OCI-LY7 (cell line): ENCODE results near the gene SEL1L2. TPM values are rescaled to one million over a fixed set of nuclear protein-coding genes. Genes with fewer than 3 reads are reported as not detected.

ENCODE experiments used
- BruUV-seq: library from RNA; stranded (reverse); fragments of 400-500 nt; replicated peaks from 2 replicates; lab custom pipeline; 2021; lab: Mats Ljungman, UMichigan
- CTCF ChIA-PET: fragments of 300-600 bp; sonication (Branson Sonifier 250); formaldehyde crosslinking; loops from one replicate; lab custom pipeline; 2022; ENCODE audit warnings: antibody characterized with exemption; ENCODE audit not compliant: unreplicated experiment; lab: Charles Lee
- POLR2A ChIA-PET: fragments of 300-600 bp; sonication (Branson Sonifier 250); formaldehyde crosslinking; loops from one replicate; lab custom pipeline; 2022; ENCODE audit warnings: antibody characterized with exemption; lab: Charles Lee
- DNase-seq: peaks from one replicate; pipeline ENCODE4 v3.0.0-alpha.2; 2015; ENCODE audit warnings: low spot score
- H2AFZ ChIP-seq: fragments of 200-600 bp; sonication (generic), shearing (Covaris generic); 2 replicates; pipeline ENCODE4 v1.6.1; 2014; ENCODE audit warnings: mild to moderate bottlenecking, antibody characterized with exemption, low read length, moderate library complexity
- H3K27ac ChIP-seq: fragments of 200-600 bp; sonication (generic); 2 replicates; pipeline ENCODE4 v1.5.1; 2014; ENCODE audit warnings: mixed run types, low read depth, mild to moderate bottlenecking, moderate library complexity, low read length, inconsistent platforms; ENCODE audit not compliant: poor library complexity, severe bottlenecking
- H3K36me3 ChIP-seq: fragments of 200-600 bp; sonication (generic); 2 replicates; pipeline ENCODE4 v1.6.1; 2014; ENCODE audit warnings: mild to moderate bottlenecking, antibody characterized with exemption, low read length, moderate library complexity, mixed read lengths; ENCODE audit not compliant: insufficient read depth
- H3K4me1 ChIP-seq: fragments of 200-600 bp; sonication (generic); 2 replicates; pipeline ENCODE4 v1.5.1; 2014; ENCODE audit warnings: mild to moderate bottlenecking, low read length; ENCODE audit not compliant: insufficient read depth, poor library complexity, severe bottlenecking
- H3K4me2 ChIP-seq: fragments of 200-600 bp; sonication (generic); 2 replicates; pipeline ENCODE4 v1.6.1; 2014; ENCODE audit warnings: mild to moderate bottlenecking, low read length
- H3K4me3 ChIP-seq: fragments of 200-600 bp; sonication (generic); 2 replicates; pipeline ENCODE4 v1.5.1; 2014; ENCODE audit warnings: mild to moderate bottlenecking, low read depth, low read length; ENCODE audit not compliant: poor library complexity, severe bottlenecking
- H3K79me2 ChIP-seq: fragments of 200-600 bp; sonication (generic); 2 replicates; pipeline ENCODE4 v1.6.1; 2016; ENCODE audit warnings: low read depth, mild to moderate bottlenecking, low read length, moderate library complexity, mixed read lengths; ENCODE audit not compliant: insufficient read depth
- H3K9me2 ChIP-seq: fragments of 200-600 bp; sonication (generic); 2 replicates; pipeline ENCODE4 v1.6.1; 2016; ENCODE audit warnings: mild to moderate bottlenecking, low read length, mixed read lengths; ENCODE audit not compliant: insufficient read depth
- H3K9me3 ChIP-seq: fragments of 200-600 bp; sonication (generic); 2 replicates; pipeline ENCODE4 v1.6.1; 2014; ENCODE audit warnings: mild to moderate bottlenecking, mixed run types, low read length, mixed read lengths
- H4K20me1 ChIP-seq: fragments of 200-600 bp; sonication (generic); 2 replicates; pipeline ENCODE4 v1.6.1; 2014; ENCODE audit warnings: mild to moderate bottlenecking, antibody characterized with exemption, low read length, moderate library complexity, mixed read lengths; ENCODE audit not compliant: insufficient read depth
- EZH2phosphoT487 ChIP-seq: fragments of 200-600 bp; sonication (generic); IDR thresholded peaks from 2 replicates; pipeline ENCODE4 v1.6.1; 2018; ENCODE audit warnings: low read depth, borderline replicate concordance, mild to moderate bottlenecking, mixed run types, antibody characterized with exemption, low read length, moderate library complexity, mixed read lengths
- intact Hi-C: fragments of 100-400 bp; cut with micrococcal nuclease; formaldehyde crosslinking; loops from one replicate; pipeline ENCODE4 v1.10.0; 2022; ENCODE audit not compliant: unreplicated experiment
- total RNA-seq, 2 experiments: library from RNA; depleted of rRNA in 1 of 2; stranded (reverse); fragments of >200 nt in 1 of 2; shearing (Covaris generic) in 1 of 2; gene quantifications; 2 replicates each; pipeline ENCODE4 v1.2.3, GENCODE V29; 2014 to 2022
- TF ChIP-seq, protein P1 (sequence below): fragments of 200-600 bp; sonication (generic); conservative IDR thresholded peaks from 2 replicates; pipeline ENCODE4 v1.5.1; 2014; ENCODE audit warnings: mild to moderate bottlenecking, antibody characterized with exemption, low read length, moderate library complexity, mixed read lengths

Gene SEL1L2
- total RNA-seq, 2 experiments from 2014 or later = not detected

DNA sequence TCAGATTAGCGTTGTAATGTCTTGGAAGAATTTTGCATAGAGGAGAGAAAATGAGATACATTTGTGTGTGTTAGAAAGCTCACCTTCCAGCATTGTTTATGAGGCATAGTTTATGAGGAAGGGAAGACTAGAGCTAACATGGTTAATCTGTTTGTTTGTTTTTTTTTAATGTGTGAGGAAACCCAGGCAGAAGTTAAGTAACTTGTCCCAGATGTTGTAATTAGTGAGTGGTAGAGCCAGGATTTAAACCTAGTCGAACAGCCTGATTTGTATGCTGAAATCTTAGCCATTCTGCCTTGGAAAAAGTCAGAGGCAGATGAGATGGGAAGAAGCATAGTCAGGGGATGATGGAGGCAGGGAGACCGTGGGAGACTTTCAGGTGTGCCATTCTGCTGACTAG is 176.5 kb downstream of the SEL1L2 start:
- Histone ChIP-seq H3K27ac (no peak overlapping the region), H2AFZ (no peak overlapping the region), H3K4me1 (no peaks in the 10 kb centered on the region), H3K9me2 (no peaks in the 10 kb centered on the region), H4K20me1 (no peaks in the 10 kb centered on the region), H3K36me3 (peaks cover 92% of the 10 kb centered on the region), H3K9me3 (no peaks in the 10 kb centered on the region), H3K79me2 (no peaks in the 10 kb centered on the region), H3K4me2 (no peak overlapping the region), H3K4me3 (no peak overlapping the region)
- BruUV-seq = no TSS peak
- CTCF ChIA-PET = no interaction called here
- intact Hi-C loops = no loop called here
- DNase-seq = no peak
- no peak for TF ChIP-seq EZH2phosphoT487
- TF ChIP-seq, protein P1, sequence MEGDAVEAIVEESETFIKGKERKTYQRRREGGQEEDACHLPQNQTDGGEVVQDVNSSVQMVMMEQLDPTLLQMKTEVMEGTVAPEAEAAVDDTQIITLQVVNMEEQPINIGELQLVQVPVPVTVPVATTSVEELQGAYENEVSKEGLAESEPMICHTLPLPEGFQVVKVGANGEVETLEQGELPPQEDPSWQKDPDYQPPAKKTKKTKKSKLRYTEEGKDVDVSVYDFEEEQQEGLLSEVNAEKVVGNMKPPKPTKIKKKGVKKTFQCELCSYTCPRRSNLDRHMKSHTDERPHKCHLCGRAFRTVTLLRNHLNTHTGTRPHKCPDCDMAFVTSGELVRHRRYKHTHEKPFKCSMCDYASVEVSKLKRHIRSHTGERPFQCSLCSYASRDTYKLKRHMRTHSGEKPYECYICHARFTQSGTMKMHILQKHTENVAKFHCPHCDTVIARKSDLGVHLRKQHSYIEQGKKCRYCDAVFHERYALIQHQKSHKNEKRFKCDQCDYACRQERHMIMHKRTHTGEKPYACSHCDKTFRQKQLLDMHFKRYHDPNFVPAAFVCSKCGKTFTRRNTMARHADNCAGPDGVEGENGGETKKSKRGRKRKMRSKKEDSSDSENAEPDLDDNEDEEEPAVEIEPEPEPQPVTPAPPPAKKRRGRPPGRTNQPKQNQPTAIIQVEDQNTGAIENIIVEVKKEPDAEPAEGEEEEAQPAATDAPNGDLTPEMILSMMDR = no peak
- POLR2A ChIA-PET = interaction anchor here (1.8 kb wide), 1 partner anchor 26 kb away, joined by 5 read pairs; no protein-coding TSS in a partner anchor

DNA sequence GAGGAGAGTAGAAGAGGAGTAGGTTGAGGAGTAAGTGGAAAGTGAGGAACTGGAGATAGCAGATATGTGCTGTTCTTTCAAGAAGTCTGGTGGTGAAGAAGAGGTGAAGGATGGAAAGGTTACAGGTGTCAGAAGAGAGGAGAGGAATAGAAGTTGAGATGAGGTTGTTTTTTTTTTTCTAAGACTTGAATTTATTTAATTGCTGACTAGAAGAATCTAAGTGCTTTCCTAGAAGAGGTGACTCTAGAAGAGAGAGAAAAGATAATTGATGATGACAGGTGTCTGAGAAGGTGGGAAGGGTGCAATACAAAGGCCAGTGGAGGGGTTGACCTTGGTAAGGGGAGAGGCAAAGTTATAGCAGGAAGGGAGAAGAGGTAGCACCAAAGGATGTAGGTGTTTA is 180.0 kb downstream of the SEL1L2 start:
- Histone ChIP-seq H3K36me3 (peaks cover 84% of the 10 kb centered on the region), H2AFZ (no peak overlapping the region), H3K79me2 (no peaks in the 10 kb centered on the region), H3K4me2 (no peak overlapping the region), H3K9me2 (no peaks in the 10 kb centered on the region), H3K27ac (no peak overlapping the region), H3K4me3 (no peak overlapping the region), H4K20me1 (no peaks in the 10 kb centered on the region), H3K9me3 (no peaks in the 10 kb centered on the region), H3K4me1 (no peaks in the 10 kb centered on the region)
- ChIA-PET CTCF (no interaction called here), POLR2A (interaction anchor here (0.8 kb wide), 1 partner anchor 10 kb away, joined by 3 read pairs; no protein-coding TSS in a partner anchor)
- no TSS peak for BruUV-seq
- intact Hi-C loops = no loop called here
- TF ChIP-seq EZH2phosphoT487 = no peak
- TF ChIP-seq, protein P1 = no peak
- no peak for DNase-seq

DNA sequence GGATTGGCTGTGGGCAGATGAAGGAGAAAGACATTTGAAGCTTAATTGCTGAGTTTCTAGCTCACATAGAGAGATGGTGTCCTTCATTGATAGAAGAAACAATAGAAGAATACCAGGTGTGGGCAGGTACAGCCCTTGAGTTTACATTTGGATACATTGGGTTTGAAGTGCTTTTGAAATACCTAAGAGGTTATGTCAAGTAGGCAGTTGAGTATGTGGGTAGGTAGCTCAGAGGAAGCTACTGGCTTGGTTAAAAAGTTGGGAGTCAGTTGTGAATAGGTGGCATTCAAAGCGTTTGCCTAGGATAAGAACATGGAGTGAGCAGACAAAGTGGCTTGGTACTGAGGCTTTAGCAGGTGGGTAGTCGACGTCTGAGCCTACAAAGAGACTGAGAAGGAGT is 180.6 kb downstream of the SEL1L2 start:
- Histone ChIP-seq H2AFZ (no peak overlapping the region), H3K4me2 (no peak overlapping the region), H3K4me1 (no peaks in the 10 kb centered on the region), H4K20me1 (no peaks in the 10 kb centered on the region), H3K27ac (no peak overlapping the region), H3K9me3 (no peaks in the 10 kb centered on the region), H3K36me3 (peaks cover 82% of the 10 kb centered on the region), H3K4me3 (no peak overlapping the region), H3K79me2 (no peaks in the 10 kb centered on the region), H3K9me2 (no peaks in the 10 kb centered on the region)
- ChIA-PET CTCF (no interaction called here), POLR2A (interaction anchor here (0.8 kb wide), 1 partner anchor 10 kb away, joined by 3 read pairs; no protein-coding TSS in a partner anchor)
- intact Hi-C loops = no loop called here
- DNase-seq = no peak
- no TSS peak for BruUV-seq
- TF ChIP-seq, protein P1 = no peak
- no peak for TF ChIP-seq EZH2phosphoT487
